Activated naive CD4-positive, alpha-beta T cell treated with anti-CD3 and anti-CD28 coated beads, Interleukin-2, amount 10 ng/mL, durations not matched to agents 5 hours and 36 hours (primary cell): Measurements from ENCODE around the gene MROH8. TPM values are rescaled to one million over a fixed set of nuclear protein-coding genes. Genes with fewer than 3 reads are reported as not detected.

Experiments used
- total RNA-seq, 2 experiments: library from RNA; stranded (reverse); gene quantifications; one replicate each; pipeline ENCODE4 v1.2.3, GENCODE V29; 2021

MROH8 gene
- 1 to 10 TPM; 2.6 to 3.3 TPM for total RNA-seq

GRCh38 chr20:37178839-37179682, at the start of gene MROH8, which contains the start of gene RPN2:
Gene MROH8, minus strand, starts transcription at chr20:37179548.
Gene RPN2, plus strand, starts transcription at chr20:37179330. Its CDS starts 27 bp downstream, at chr20:37179357.

DNA sequence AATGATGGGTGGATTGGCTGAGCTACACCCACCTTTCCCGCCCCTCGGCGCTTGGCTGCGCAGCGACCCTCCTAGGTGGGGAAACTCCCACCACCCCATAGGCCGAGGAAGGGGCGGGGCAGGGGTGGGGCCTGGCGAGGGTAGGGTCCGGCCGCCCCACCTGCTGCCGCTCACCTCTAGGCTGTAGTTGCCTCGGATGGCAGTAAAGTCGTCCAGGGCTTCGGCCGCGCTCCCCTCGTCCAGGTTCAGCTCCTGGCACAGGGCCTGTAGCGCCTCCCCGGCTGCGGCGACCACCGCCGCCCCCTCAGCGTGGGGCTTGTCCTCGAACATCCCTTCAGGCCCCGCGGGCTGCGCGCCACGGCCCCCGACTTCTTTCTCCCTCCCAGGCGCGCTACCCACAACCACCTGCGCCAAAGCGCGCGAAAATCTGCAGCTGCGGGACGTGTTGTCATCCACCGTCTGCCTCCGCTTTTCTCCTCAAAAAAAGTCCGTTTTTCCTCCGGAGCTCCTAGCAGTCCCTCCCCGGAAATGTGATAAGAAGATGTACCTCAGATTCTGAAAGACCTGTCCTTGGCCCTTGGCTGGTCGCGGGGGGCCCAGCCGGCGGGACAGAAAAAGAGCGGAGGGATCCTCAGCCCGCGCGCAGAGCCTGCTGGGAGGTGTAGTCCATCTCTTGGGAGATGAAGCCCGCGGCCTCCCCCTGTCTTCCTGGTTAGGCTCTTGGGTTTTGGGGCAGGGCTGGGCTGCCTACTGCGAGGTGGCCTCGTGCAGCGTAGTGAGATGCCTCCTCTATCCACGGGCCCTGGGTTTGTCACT, 83.5 kb downstream of the MROH8 start, which contains the start of gene RBL1:
TSS of gene RBL1 (minus strand) at position 399 of the 816 bp plus-strand sequence. CDS start at position 330, 69 bp downstream.

Other genes with a start within 250 kb of the MROH8 start
- gene SAMHD1, start 227.8 kb downstream of the MROH8 start, total RNA-seq = 100 to 1,000 TPM; 403 to 445 TPM
- gene RBL1, start 83.6 kb downstream of the MROH8 start, total RNA-seq = 10 to 100 TPM; 41.5 to 42.1 TPM
- gene RPN2, start 218 bp downstream of the MROH8 start, total RNA-seq = 100 to 1,000 TPM; 137 to 143 TPM
- not detected for gene GHRH, start 82.3 kb upstream of the MROH8 start, total RNA-seq
- gene MANBAL, start 110.1 kb upstream of the MROH8 start, total RNA-seq = 1 to 10 TPM; 9.4 to 9.6 TPM
- 1 to 10 TPM; 1.2 to 1.3 TPM for gene SRC, start 166.6 kb upstream of the MROH8 start, total RNA-seq